Subcutaneous adipose tissue (tissue), 4 donors: Measurements from ENCODE around the gene TGFBR2. TPM values are rescaled to one million over a fixed set of nuclear protein-coding genes. Genes with fewer than 3 reads are reported as not detected.

Source experiments
- CTCF ChIP-seq: fragments of 450-650 bp; IDR thresholded peaks from one replicate; pipeline ENCODE4 v1.5.1; 2016; ENCODE audit warnings: low read depth, mild to moderate bottlenecking, control low read depth, antibody characterized with exemption, moderate library complexity
- total RNA-seq, 4 donors: library from RNA; depleted of rRNA; stranded (reverse); fragments of >200 nt; gene quantifications; one replicate each; pipeline ENCODE4 v1.1.0, GENCODE V29; 2016

The TGFBR2 gene
- total RNA-seq, 4 donors from 2014 or later = 237 to 388 (median 287) TPM

DNA sequence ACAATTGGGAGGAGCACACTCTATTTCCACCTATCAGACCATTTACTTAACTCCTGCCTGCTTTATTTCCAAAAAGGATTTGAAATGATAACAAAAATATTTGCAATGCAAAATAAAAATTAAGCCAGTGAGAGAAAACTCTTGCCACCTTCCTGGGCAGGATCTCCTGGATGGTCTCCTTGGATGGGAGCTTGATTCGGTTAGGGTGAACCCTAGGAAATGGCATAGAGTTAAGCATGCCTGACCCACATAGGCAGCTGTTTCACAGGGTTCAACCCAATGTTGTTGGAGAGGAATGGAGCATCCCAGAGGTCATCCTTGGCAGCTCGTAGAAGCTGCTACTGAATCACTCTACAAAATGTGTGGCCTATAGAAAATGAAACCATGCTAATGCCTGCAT, 83.8 kb downstream of the TGFBR2 start:
- no peak for TF ChIP-seq CTCF

GRCh38 chr3:30691249-30691880, 85.0 kb downstream of the TGFBR2 start:
- no peak for TF ChIP-seq CTCF

GRCh38 chr3:30691944-30692343, 85.5 kb downstream of the TGFBR2 start:
- no peak for TF ChIP-seq CTCF

- TF ChIP-seq CTCF = no peak
These were observed 86.2 kb downstream of the TGFBR2 start for GRCh38 chr3:30692498-30693130.

- no peak for TF ChIP-seq CTCF
These were observed 87.2 kb downstream of the TGFBR2 start for GRCh38 chr3:30693470-30694120.

- TF ChIP-seq CTCF = no peak
These were observed 87.7 kb downstream of the TGFBR2 start for GRCh38 chr3:30694148-30694547.

GRCh38 chr3:30694668-30695067, 88.3 kb downstream of the TGFBR2 start:
- TF ChIP-seq CTCF = no peak
